CD4-positive, alpha-beta T cell (primary cell): ENCODE measurements around the gene OSBPL3. TPM values are rescaled to one million over a fixed set of nuclear protein-coding genes. Genes with fewer than 3 reads are reported as not detected.

ENCODE experiments used
- ATAC-seq: fragments of 200-7000 bp; cut with Tn5 transposase; one replicate; pipeline ENCODE4 v1.10.0; 2022; ENCODE audit warnings: mild to moderate bottlenecking; ENCODE audit not compliant: poor library complexity
- CTCF ChIA-PET: fragments of 350-600 bp; sonication (Branson Sonifier 250); formaldehyde crosslinking; loops from one replicate; lab custom pipeline; 2021; ENCODE audit warnings: antibody characterized with exemption, inconsistent platforms; lab: Charles Lee
- POLR2A ChIA-PET: fragments of 350-600 bp; sonication (Branson Sonifier 250); formaldehyde crosslinking; loops from one replicate; lab custom pipeline; 2021; ENCODE audit warnings: antibody characterized with exemption, inconsistent platforms; lab: Charles Lee
- DNase-seq, 14 experiments: peaks; one replicate each; pipeline ENCODE4 v3.0.0-alpha.2; 2013 to 2020; ENCODE audit warnings: mixed read lengths in 2 of 14
- H3K27ac ChIP-seq, 2 donors: one replicate each; pipeline versions ENCODE4 v1.5.1 to v1.7.0; 2013; ENCODE audit warnings: low read length in 2 of 2, low read depth in 1 of 2, mild to moderate bottlenecking in 1 of 2
- H3K27me3 ChIP-seq, 2 experiments: 1 replicate in 1 of 2; 2 replicates in 1 of 2; pipeline versions ENCODE4 v1.6.1 to v1.7.0; 2013; ENCODE audit warnings: low read length in 2 of 2, control low read depth in 1 of 2, mild to moderate bottlenecking in 1 of 2, moderate library complexity in 1 of 2; ENCODE audit not compliant: insufficient read depth in 2 of 2, control insufficient read depth in 1 of 2
- H3K36me3 ChIP-seq: one replicate; pipeline ENCODE4 v1.6.1; 2013; ENCODE audit warnings: low read length, control low read depth; ENCODE audit not compliant: insufficient read depth
- H3K4me1 ChIP-seq: one replicate; pipeline ENCODE4 v1.6.1; 2013; ENCODE audit warnings: low read length, control low read depth; ENCODE audit not compliant: insufficient read depth
- H3K4me3 ChIP-seq: one replicate; pipeline ENCODE4 v1.5.1; 2013; ENCODE audit warnings: mild to moderate bottlenecking, low read length, moderate library complexity
- H3K9me3 ChIP-seq, 2 experiments: 1 replicate in 1 of 2; 2 replicates in 1 of 2; pipeline versions ENCODE4 v1.6.1 to v1.7.0; 2013; ENCODE audit warnings: low read length in 2 of 2, mild to moderate bottlenecking in 2 of 2, control low read depth in 1 of 2, moderate library complexity in 1 of 2; ENCODE audit not compliant: control insufficient read depth in 1 of 2, insufficient read depth in 1 of 2
- H3K27ac Mint-ChIP-seq: one replicate; pipeline ENCODE4 v1.8.0; 2020; ENCODE audit warnings: mixed read lengths
- H3K27me3 Mint-ChIP-seq: one replicate; pipeline ENCODE4 v1.8.0; 2021; ENCODE audit warnings: mixed read lengths
- H3K36me3 Mint-ChIP-seq: one replicate; pipeline ENCODE4 v1.8.0; 2021; ENCODE audit warnings: low read depth, mixed read lengths
- H3K4me1 Mint-ChIP-seq: one replicate; pipeline ENCODE4 v1.8.0; 2021; ENCODE audit warnings: low read depth, mixed read lengths
- H3K4me3 Mint-ChIP-seq: one replicate; pipeline ENCODE4 v1.8.0; 2020; ENCODE audit warnings: mild to moderate bottlenecking, mixed read lengths
- H3K9me3 Mint-ChIP-seq: one replicate; pipeline ENCODE4 v1.8.0; 2020; ENCODE audit warnings: mixed read lengths
- CTCF ChIP-seq: fragments of 200-600 bp; IDR thresholded peaks from one replicate; pipeline ENCODE4 v1.8.0; 2022; ENCODE audit warnings: antibody characterized with exemption, mild to moderate bottlenecking
- intact Hi-C, 2 experiments: fragments of 100-400 bp; cut with DNase I in 1 of 2; cut with micrococcal nuclease in 1 of 2; formaldehyde crosslinking; loops; one replicate each; pipeline versions ENCODE4 v1.15.1 to v1.9.0; 2023 to 2025; cut with DNase I, micrococcal nuclease
- total RNA-seq, 174 experiments: library from RNA in 2 of 174; stranded (reverse) in 2 of 174; gene quantifications; one replicate each; pipeline ENCODE4 v1.2.3 and lab custom pipeline; 2021 to 2026

The OSBPL3 gene
- total RNA-seq, 2 experiments from 2014 or later = 25.4 to 25.9 TPM

- H3K27me3 ChIP-seq = no peaks in the 10 kb centered on the region
- Mint-ChIP-seq H3K4me3 (no peak overlapping the region), H3K27me3 (no peaks in the 10 kb centered on the region), H3K9me3 (no peaks in the 10 kb centered on the region), H3K27ac (peak overlapping the region; percentile 6), H3K36me3 (peaks cover 46% of the 10 kb centered on the region), H3K4me1 (peaks cover 38% of the 10 kb centered on the region)
- ChIA-PET CTCF (no interaction called here), POLR2A (interaction anchor here (1.2 kb wide), 1 partner anchor 9 kb away, joined by 3 read pairs; no protein-coding TSS in a partner anchor)
- no peaks in the 10 kb centered on the region for H3K9me3 ChIP-seq
- H3K4me3 ChIP-seq = no peak overlapping the region
- peaks cover 34% of the 10 kb centered on the region for H3K4me1 ChIP-seq
- H3K36me3 ChIP-seq = peaks cover 28% of the 10 kb centered on the region
- no peak overlapping the region for H3K27ac ChIP-seq
- TF ChIP-seq CTCF = no peak
- DNase-seq (no peak), ATAC-seq (no peak)
- intact Hi-C loops = no loop called here
Measured at GRCh38 chr7:24828891-24829661, 150.9 kb downstream of the OSBPL3 start.

- CTCF ChIA-PET = interaction anchor here (1.2 to 1.7 kb wide), 2 partner anchors 152 to 265 kb away, joined by 3 to 6 read pairs; partner anchors contain the start of gene OSBPL3
- no peak for ATAC-seq
- Mint-ChIP-seq H3K36me3 (peaks cover 32% of the 10 kb centered on the region), H3K9me3 (no peaks in the 10 kb centered on the region), H3K4me3 (no peak overlapping the region), H3K27me3 (no peaks in the 10 kb centered on the region), H3K27ac (peak overlapping the region; percentile 97), H3K4me1 (peaks cover 42% of the 10 kb centered on the region)
- Histone ChIP-seq H3K4me3 (no peak overlapping the region), H3K36me3 (peaks cover 25% of the 10 kb centered on the region), H3K27me3 (no peaks in the 10 kb centered on the region), H3K9me3 (no peaks in the 10 kb centered on the region), H3K4me1 (peaks cover 34% of the 10 kb centered on the region), H3K27ac (peak overlapping the region in 1 of 2 donors; percentile 32)
- POLR2A ChIA-PET = interaction anchor here (1.0 to 1.4 kb wide), 2 partner anchors 15 to 144 kb away, joined by 3 read pairs; no protein-coding TSS in a partner anchor
- DNase-seq = no peak
- intact Hi-C loops = no loop called here
- no peak for TF ChIP-seq CTCF
Measured at GRCh38 chr7:24827589-24827988, 152.4 kb downstream of the OSBPL3 start.

- ChIA-PET CTCF (interaction anchor here (1.0 to 1.7 kb wide), 5 partner anchors 14 to 266 kb away, joined by 3 to 7 read pairs (median 3); partner anchors contain the start of gene OSBPL3), POLR2A (interaction anchor here (0.8 to 1.4 kb wide), 5 partner anchors 15 to 152 kb away, joined by 3 to 6 read pairs (median 3); no protein-coding TSS in a partner anchor)
- H3K4me1 Mint-ChIP-seq = peaks cover 43% of the 10 kb centered on the region
- intact Hi-C loops = no loop called here
- no peaks in the 10 kb centered on the region for H3K27me3 Mint-ChIP-seq
- no peaks in the 10 kb centered on the region for H3K9me3 Mint-ChIP-seq
- Histone ChIP-seq H3K27me3 (no peaks in the 10 kb centered on the region), H3K4me1 (peaks cover 39% of the 10 kb centered on the region), H3K27ac (peak overlapping the region; percentile 18 to 32), H3K36me3 (peaks cover 25% of the 10 kb centered on the region), H3K9me3 (no peaks in the 10 kb centered on the region), H3K4me3 (no peak overlapping the region)
- ATAC-seq = peak; percentile 58
- H3K27ac Mint-ChIP-seq = peak overlapping the region; percentile 97
- H3K4me3 Mint-ChIP-seq = no peak overlapping the region
- peak in 1 of 14 experiments; percentile 20 for DNase-seq
- TF ChIP-seq CTCF = no peak
- H3K36me3 Mint-ChIP-seq = peaks cover 30% of the 10 kb centered on the region
Measured at GRCh38 chr7:24827027-24827426, 153.0 kb downstream of the OSBPL3 start.
